GM12874 (cell line): Measurements from ENCODE around the gene COX8A.
A peak's percentile ranks its signal among the peaks of the same experiment; 100 is the strongest.

ENCODE experiments used
- CTCF ChIP-seq: IDR thresholded peaks from 2 replicates; pipeline ENCODE4 v1.5.1; 2011; ENCODE audit warnings: low read depth, mild to moderate bottlenecking, control low read depth, low read length, moderate library complexity; ENCODE audit not compliant: insufficient read depth

COX8A gene

GRCh38 chr11:63938479-63939396, 35.7 kb upstream of the COX8A start, which contains the start of gene NAA40:
Gene NAA40, plus strand, starts transcription at chr11:63939002. Its CDS starts 95 bp downstream, at chr11:63939097.
- no peak for TF ChIP-seq CTCF

- no peak for TF ChIP-seq CTCF
Observed at GRCh38 chr11:63939397-63939891, 35.0 kb upstream of the COX8A start.

GRCh38 chr11:63940786-63941185, 33.6 kb upstream of the COX8A start:
- no peak for TF ChIP-seq CTCF

DNA sequence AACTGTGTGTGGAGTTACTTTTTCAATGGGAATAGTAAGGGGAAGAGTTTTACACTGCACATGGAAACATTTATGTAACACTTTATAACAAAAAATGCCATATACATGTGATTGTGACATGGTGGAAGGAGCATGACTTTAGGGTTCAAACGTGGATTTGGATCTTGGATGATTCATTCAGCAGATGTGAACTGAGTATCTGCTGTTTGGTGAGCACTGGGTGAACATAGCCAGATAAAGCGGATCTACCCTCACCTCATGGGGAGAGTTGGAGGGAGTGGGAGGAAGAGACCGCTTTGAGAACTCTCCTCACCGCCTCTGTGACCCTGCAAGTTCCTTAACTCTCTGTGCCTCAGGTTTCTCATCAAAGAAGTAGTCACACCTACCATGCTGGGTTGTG, 32.5 kb upstream of the COX8A start:
- TF ChIP-seq CTCF: no peak

- no peak for TF ChIP-seq CTCF
Observed at GRCh38 chr11:63942803-63943202, 31.6 kb upstream of the COX8A start.

- no peak for TF ChIP-seq CTCF
Observed at GRCh38 chr11:63944987-63945386, 29.4 kb upstream of the COX8A start.

- peak; percentile 46; the same call in 1 of the 2 replicates for TF ChIP-seq CTCF
Observed at GRCh38 chr11:63945477-63946163, 28.8 kb upstream of the COX8A start.
